Gastroesophageal sphincter (tissue), 4 donors: ENCODE data around the gene HIRA. TPM values are rescaled to one million over a fixed set of nuclear protein-coding genes. Genes with fewer than 3 reads are reported as not detected.

Experiments
- ATAC-seq: fragments of 150-250 bp; one replicate; pipeline ENCODE4 v1.9.1; 2016; ENCODE audit warnings: mild to moderate bottlenecking, moderate library complexity
- H3K27ac ChIP-seq, 4 donors: fragments of 200-600 bp; sonication (generic) in 3 of 4; 1 replicate in 3 of 4; 2 replicates in 1 of 4; pipeline ENCODE4 v1.5.1; 2016 to 2019
- H3K27me3 ChIP-seq: fragments of 200-600 bp; sonication (generic); one replicate; pipeline ENCODE4 v1.5.1; 2019
- H3K36me3 ChIP-seq, 2 donors: fragments of 200-600 bp; sonication (generic); one replicate each; pipeline ENCODE4 v1.5.1; 2019; ENCODE audit warnings: control low read depth in 1 of 2
- H3K4me1 ChIP-seq, 3 donors: fragments of 200-600 bp; sonication (generic); 1 replicate in 2 of 3; 2 replicates in 1 of 3; pipeline ENCODE4 v1.5.1; 2016 to 2019; ENCODE audit warnings: control low read depth in 2 of 3
- H3K4me3 ChIP-seq, 2 donors: fragments of 200-600 bp; sonication (generic); one replicate each; pipeline ENCODE4 v1.5.1; 2019; ENCODE audit warnings: mild to moderate bottlenecking in 1 of 2, moderate library complexity in 1 of 2
- H3K9me3 ChIP-seq, 3 donors: fragments of 200-600 bp; sonication (generic); one replicate each; pipeline ENCODE4 v1.5.1; 2017 to 2019; ENCODE audit warnings: control low read depth in 2 of 3
- CTCF ChIP-seq, 4 experiments: fragments of 200-600 bp in 2 of 4; fragments of 450-650 bp in 2 of 4; sonication (generic) in 1 of 4; IDR thresholded peaks; one replicate each; pipeline ENCODE4 v1.5.1; 2017 to 2019; ENCODE audit warnings: antibody characterized with exemption in 4 of 4, mild to moderate bottlenecking in 2 of 4, moderate library complexity in 2 of 4
- EP300 ChIP-seq: sonication (generic); formaldehyde crosslinking; IDR thresholded peaks from one replicate; pipeline ENCODE4 v1.6.1; 2017; ENCODE audit warnings: antibody characterized with exemption, mild to moderate bottlenecking
- POLR2A ChIP-seq, 2 donors: fragments of 450-650 bp; IDR thresholded peaks; one replicate each; pipeline ENCODE4 v1.6.1; 2017; ENCODE audit warnings: antibody characterized with exemption in 2 of 2, mild to moderate bottlenecking in 2 of 2, moderate library complexity in 1 of 2
- POLR2AphosphoS5 ChIP-seq: sonication (generic); formaldehyde crosslinking; IDR thresholded peaks from one replicate; pipeline ENCODE4 v1.6.1; 2017; ENCODE audit warnings: antibody characterized with exemption
- WGBS, 2 donors: methylation state at CpG; one replicate each; pipeline ENCODE4 v1.1.5; 2018; ENCODE audit warnings: low coverage in 1 of 2; 5-methylcytosine and 5-hydroxymethylcytosine counted together
- total RNA-seq, 4 donors: library from RNA; depleted of rRNA; stranded (reverse); fragments of >200 nt; gene quantifications; one replicate each; pipeline ENCODE4 v1.1.0, GENCODE V29; 2016

Gene HIRA
- total RNA-seq, 4 donors from 2014 or later = 20.5 to 35.6 (median 26.0) TPM

GRCh38 chr22:19466848-19467752 lies 35.6 kb upstream of the HIRA start:
- no peaks in the 10 kb centered on the region for H3K27me3 ChIP-seq
- H3K9me3 ChIP-seq = no peaks in the 10 kb centered on the region
- no peak overlapping the region for H3K4me3 ChIP-seq
- 90 to 93% methylated on average over 7 of the region's 9 CpGs for WGBS, 2 donors
- H3K36me3 ChIP-seq = peaks cover 7 to 100% of the 10 kb centered on the region in 2 donors
- ATAC-seq = no peak
- no peaks in the 10 kb centered on the region for H3K4me1 ChIP-seq
- TF ChIP-seq CTCF (IDR thresholded peaks at IDR 0.05) = no peak
- no peak for TF ChIP-seq EP300
- no peak for TF ChIP-seq POLR2A (IDR thresholded peaks at IDR 0.05)
- no peak overlapping the region for H3K27ac ChIP-seq

- ATAC-seq = no peak
- 87 to 96% methylated on average over 3 to 5 of the region's 14 CpGs for WGBS, 2 donors
- Histone ChIP-seq H3K36me3 (peaks cover 7 to 98% of the 10 kb centered on the region in 2 donors), H3K4me3 (no peak overlapping the region), H3K27me3 (no peaks in the 10 kb centered on the region), H3K4me1 (no peaks in the 10 kb centered on the region), H3K27ac (no peak overlapping the region), H3K9me3 (no peaks in the 10 kb centered on the region)
- TF ChIP-seq EP300 (no peak), CTCF (IDR thresholded peaks at IDR 0.05) (no peak), POLR2A (IDR thresholded peaks at IDR 0.05) (no peak)
These were observed 34.7 kb upstream of the HIRA start for GRCh38 chr22:19466126-19466716.

GRCh38 chr22:19464975-19465374 lies 33.4 kb upstream of the HIRA start:
- no peak for ATAC-seq
- H3K36me3 ChIP-seq = peaks cover 7 to 97% of the 10 kb centered on the region in 2 donors
- 38 to 82% methylated on average over 3 to 4 of the region's 4 CpGs for WGBS, 2 donors

GRCh38 chr22:19464546-19464945 lies 33.0 kb upstream of the HIRA start:
- H3K27ac ChIP-seq = no peak overlapping the region
- no peaks in the 10 kb centered on the region for H3K9me3 ChIP-seq
- H3K4me1 ChIP-seq = no peaks in the 10 kb centered on the region
- no peak overlapping the region for H3K4me3 ChIP-seq
- no peaks in the 10 kb centered on the region for H3K27me3 ChIP-seq
- WGBS, 2 donors = 82% methylated on average over 1 of the region's 1 CpG; no CpG with 5 or more reads in 1 of the 2 donors
- TF ChIP-seq POLR2AphosphoS5 (no peak), POLR2A (IDR thresholded peaks at IDR 0.05) (no peak), EP300 (no peak), CTCF (IDR thresholded peaks at IDR 0.05) (no peak)
- no peak for ATAC-seq
- peaks cover 7 to 97% of the 10 kb centered on the region in 2 donors for H3K36me3 ChIP-seq

More at GRCh38 chr22:19464975-19465374, 33.4 kb upstream of the HIRA start:
- Histone ChIP-seq H3K27me3 (no peaks in the 10 kb centered on the region), H3K4me3 (no peak overlapping the region), H3K9me3 (no peaks in the 10 kb centered on the region), H3K27ac (no peak overlapping the region), H3K4me1 (no peaks in the 10 kb centered on the region)
- TF ChIP-seq EP300 (no peak), POLR2AphosphoS5 (no peak), CTCF (IDR thresholded peaks at IDR 0.05) (no peak), POLR2A (IDR thresholded peaks at IDR 0.05) (no peak)
